ENCODE measurements around the gene IRAK1.

DNA sequence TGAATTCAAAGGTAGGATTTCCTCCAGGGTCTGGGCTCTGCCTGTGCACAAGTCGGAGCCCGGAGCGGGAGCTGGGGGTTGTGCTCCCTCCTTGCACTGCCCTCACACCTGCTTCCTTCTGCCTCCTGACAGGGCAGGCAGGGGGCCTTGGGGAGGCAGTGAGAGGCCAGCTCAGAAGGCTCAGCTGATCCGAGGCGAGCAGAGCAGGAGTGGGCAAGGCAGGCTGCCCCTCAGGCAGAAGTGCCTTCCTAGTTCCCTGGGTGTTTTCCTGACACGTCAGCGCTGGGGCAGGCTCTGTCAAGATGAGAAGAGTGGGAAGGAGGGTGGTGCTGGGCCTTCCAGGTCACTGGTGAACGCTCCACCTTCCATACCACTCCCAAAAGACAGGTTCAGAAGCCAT lies 5.5 kb upstream of the IRAK1 start:
- TF ChIP-seq, protein P1, sequence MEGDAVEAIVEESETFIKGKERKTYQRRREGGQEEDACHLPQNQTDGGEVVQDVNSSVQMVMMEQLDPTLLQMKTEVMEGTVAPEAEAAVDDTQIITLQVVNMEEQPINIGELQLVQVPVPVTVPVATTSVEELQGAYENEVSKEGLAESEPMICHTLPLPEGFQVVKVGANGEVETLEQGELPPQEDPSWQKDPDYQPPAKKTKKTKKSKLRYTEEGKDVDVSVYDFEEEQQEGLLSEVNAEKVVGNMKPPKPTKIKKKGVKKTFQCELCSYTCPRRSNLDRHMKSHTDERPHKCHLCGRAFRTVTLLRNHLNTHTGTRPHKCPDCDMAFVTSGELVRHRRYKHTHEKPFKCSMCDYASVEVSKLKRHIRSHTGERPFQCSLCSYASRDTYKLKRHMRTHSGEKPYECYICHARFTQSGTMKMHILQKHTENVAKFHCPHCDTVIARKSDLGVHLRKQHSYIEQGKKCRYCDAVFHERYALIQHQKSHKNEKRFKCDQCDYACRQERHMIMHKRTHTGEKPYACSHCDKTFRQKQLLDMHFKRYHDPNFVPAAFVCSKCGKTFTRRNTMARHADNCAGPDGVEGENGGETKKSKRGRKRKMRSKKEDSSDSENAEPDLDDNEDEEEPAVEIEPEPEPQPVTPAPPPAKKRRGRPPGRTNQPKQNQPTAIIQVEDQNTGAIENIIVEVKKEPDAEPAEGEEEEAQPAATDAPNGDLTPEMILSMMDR (IDR thresholded peaks at IDR 0.05): no peak
- no peak for TF ChIP-seq POLR2A (IDR thresholded peaks at IDR 0.05)

Data from gastroesophageal sphincter (tissue), 3 donors.